ENCODE measurements around the gene VRK2. TPM values are rescaled to one million over a fixed set of nuclear protein-coding genes. Genes with fewer than 3 reads are reported as not detected.
"Not testable (repeated sequence)": the region's sequence is repeated elsewhere in the genome, so short reads cannot be mapped to it uniquely, and the experiment has no call there.

VRK2 gene
- total and polyA plus RNA-seq, 2 experiments from 2014 or later, result 19.0 to 22.5 TPM

GRCh38 chr2:58138396-58139030 lies 91.9 kb downstream of the VRK2 start (continued):
- no peak for TF ChIP-seq REST (IDR thresholded peaks at IDR 0.05; ENCODE audit: unreplicated experiment)
- TF ChIP-seq ZNF114 (CRISPR knock-in tag; IDR thresholded peaks at IDR 0.05), result no peak

- H3K36me3 ChIP-seq (ENCODE audit: insufficient read depth), result no peaks in the 10 kb centered on the region
- H3K4me2 ChIP-seq, result no peak overlapping the region
- H3K4me1 ChIP-seq (ENCODE audit: insufficient read depth), result no peaks in the 10 kb centered on the region
- H3K4me1 Mint-ChIP-seq, result peaks cover 10% of the 10 kb centered on the region; the same call in 2 of the 3 replicates
- DNase-seq (ENCODE audit: low spot score) (no peak), ATAC-seq (no peak)
- H3K36me3 Mint-ChIP-seq (ENCODE audit: low read depth), result peaks cover 6% of the 10 kb centered on the region; the same call in 2 of the 3 replicates
- no peaks in the 10 kb centered on the region for H3F3A ChIP-seq (replicated peaks; ENCODE audit: low read depth)
- no peak overlapping the region for H2AFZ ChIP-seq
- TF ChIP-seq, protein P1, sequence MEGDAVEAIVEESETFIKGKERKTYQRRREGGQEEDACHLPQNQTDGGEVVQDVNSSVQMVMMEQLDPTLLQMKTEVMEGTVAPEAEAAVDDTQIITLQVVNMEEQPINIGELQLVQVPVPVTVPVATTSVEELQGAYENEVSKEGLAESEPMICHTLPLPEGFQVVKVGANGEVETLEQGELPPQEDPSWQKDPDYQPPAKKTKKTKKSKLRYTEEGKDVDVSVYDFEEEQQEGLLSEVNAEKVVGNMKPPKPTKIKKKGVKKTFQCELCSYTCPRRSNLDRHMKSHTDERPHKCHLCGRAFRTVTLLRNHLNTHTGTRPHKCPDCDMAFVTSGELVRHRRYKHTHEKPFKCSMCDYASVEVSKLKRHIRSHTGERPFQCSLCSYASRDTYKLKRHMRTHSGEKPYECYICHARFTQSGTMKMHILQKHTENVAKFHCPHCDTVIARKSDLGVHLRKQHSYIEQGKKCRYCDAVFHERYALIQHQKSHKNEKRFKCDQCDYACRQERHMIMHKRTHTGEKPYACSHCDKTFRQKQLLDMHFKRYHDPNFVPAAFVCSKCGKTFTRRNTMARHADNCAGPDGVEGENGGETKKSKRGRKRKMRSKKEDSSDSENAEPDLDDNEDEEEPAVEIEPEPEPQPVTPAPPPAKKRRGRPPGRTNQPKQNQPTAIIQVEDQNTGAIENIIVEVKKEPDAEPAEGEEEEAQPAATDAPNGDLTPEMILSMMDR (conservative IDR thresholded peaks at IDR 0.05; ENCODE audit: low read depth in 2 of 2), result no peak
- H3K27me3 Mint-ChIP-seq (ENCODE audit: insufficient read depth, low read depth, poor library complexity), result no peaks in the 10 kb centered on the region
- no peaks in the 10 kb centered on the region for H3K9me2 ChIP-seq (ENCODE audit: insufficient read depth)
- H3K9me3 Mint-ChIP-seq, result no peaks in the 10 kb centered on the region; the same call in 2 of the 3 replicates
- no peak overlapping the region for H3K27ac Mint-ChIP-seq
- H3K4me3 Mint-ChIP-seq, result no peak overlapping the region
- H3K79me2 ChIP-seq (replicated peaks; ENCODE audit: insufficient read depth), result no peaks in the 10 kb centered on the region
- no peaks in the 10 kb centered on the region for H4K20me1 ChIP-seq (replicated peaks; ENCODE audit: insufficient read depth)
- no peak overlapping the region for H3K4me3 ChIP-seq
- no peaks in the 10 kb centered on the region for H3K27me3 ChIP-seq (ENCODE audit: insufficient read depth)
- no peak overlapping the region for H3K27ac ChIP-seq (ENCODE audit: low read depth)
Measured at GRCh38 chr2:58140508-58141072, 94.0 kb downstream of the VRK2 start.

GRCh38 chr2:58145769-58146168 lies 99.2 kb downstream of the VRK2 start:
- not testable (repeated sequence) for H3K4me3 Mint-ChIP-seq

More at GRCh38 chr2:58145769-58146168, 99.2 kb downstream of the VRK2 start:
- H3K27me3 Mint-ChIP-seq (ENCODE audit: insufficient read depth, low read depth, poor library complexity); H3K9me3 Mint-ChIP-seq; H2AFZ ChIP-seq; H3F3A ChIP-seq (replicated peaks; ENCODE audit: low read depth); H3K4me1 Mint-ChIP-seq; H3K9me2 ChIP-seq (ENCODE audit: insufficient read depth); H3K36me3 Mint-ChIP-seq (ENCODE audit: low read depth); H3K4me3 ChIP-seq; H3K27me3 ChIP-seq (ENCODE audit: insufficient read depth); DNase-seq (ENCODE audit: low spot score); H3K27ac Mint-ChIP-seq; H4K20me1 ChIP-seq (replicated peaks; ENCODE audit: insufficient read depth); H3K4me1 ChIP-seq (ENCODE audit: insufficient read depth); H3K4me2 ChIP-seq; ATAC-seq; H3K79me2 ChIP-seq (replicated peaks; ENCODE audit: insufficient read depth); H3K36me3 ChIP-seq (ENCODE audit: insufficient read depth); H3K27ac ChIP-seq (ENCODE audit: low read depth): not testable (repeated sequence)

Measured in GM23338 (cell line).